Choroid plexus epithelial cell (primary cell): ENCODE results near the gene PRRT3.
A peak's percentile ranks its signal among the peaks of the same experiment; 100 is the strongest.

Experiments
- DNase-seq: peaks from one replicate; pipeline ENCODE4 v3.0.0-alpha.2; 2010; ENCODE audit warnings: low read depth
- H3K4me3 ChIP-seq: 2 replicates; pipeline ENCODE4 v1.5.1; 2011; ENCODE audit warnings: low read depth, mild to moderate bottlenecking, control low read depth, low read length, moderate library complexity
- TF ChIP-seq, protein P1 (sequence below): conservative IDR thresholded peaks from 2 replicates; pipeline ENCODE4 v1.5.1; 2011; ENCODE audit warnings: low read depth, mild to moderate bottlenecking, control low read depth, inconsistent platforms, low read length, moderate library complexity

PRRT3 gene

DNA sequence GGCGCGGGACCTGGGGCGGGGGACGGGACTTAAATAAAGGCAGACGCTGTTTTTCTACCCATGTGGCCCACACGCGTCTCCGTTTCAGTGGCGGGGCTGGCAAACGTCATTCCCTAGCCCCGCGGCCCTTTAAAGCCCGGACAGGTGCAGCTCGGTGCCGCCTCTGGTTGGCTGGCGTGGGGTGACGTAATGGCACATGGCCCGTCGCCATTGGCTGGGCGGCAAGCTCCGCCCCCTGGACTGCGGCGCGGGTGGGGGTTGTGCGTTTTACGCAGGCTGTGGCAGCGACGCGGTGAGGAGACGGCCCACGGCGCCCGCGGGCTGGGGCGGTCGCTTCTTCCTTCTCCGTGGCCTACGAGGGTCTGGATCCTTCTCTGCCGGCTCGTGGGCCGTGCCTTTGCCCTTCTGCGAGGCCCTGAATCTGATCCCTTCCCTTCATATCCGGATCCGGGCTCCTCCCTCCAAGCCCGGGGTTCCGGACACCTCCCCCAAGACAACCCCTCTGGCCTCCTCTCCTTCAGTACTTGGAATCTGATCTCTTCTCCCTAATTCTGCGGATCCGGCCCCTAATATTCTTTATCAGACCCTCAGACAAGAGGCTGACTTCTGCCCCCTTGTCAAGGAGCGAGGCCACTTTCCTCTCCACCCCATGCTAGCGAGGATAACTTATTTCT, 18.5 kb downstream of the PRRT3 start, which contains the start of gene CRELD1:
CRELD1 (plus strand) TSS at position 274 of the 674 bp plus-strand sequence. CDS start 605 bp downstream, outside the sequence.
- TF ChIP-seq, protein P1, sequence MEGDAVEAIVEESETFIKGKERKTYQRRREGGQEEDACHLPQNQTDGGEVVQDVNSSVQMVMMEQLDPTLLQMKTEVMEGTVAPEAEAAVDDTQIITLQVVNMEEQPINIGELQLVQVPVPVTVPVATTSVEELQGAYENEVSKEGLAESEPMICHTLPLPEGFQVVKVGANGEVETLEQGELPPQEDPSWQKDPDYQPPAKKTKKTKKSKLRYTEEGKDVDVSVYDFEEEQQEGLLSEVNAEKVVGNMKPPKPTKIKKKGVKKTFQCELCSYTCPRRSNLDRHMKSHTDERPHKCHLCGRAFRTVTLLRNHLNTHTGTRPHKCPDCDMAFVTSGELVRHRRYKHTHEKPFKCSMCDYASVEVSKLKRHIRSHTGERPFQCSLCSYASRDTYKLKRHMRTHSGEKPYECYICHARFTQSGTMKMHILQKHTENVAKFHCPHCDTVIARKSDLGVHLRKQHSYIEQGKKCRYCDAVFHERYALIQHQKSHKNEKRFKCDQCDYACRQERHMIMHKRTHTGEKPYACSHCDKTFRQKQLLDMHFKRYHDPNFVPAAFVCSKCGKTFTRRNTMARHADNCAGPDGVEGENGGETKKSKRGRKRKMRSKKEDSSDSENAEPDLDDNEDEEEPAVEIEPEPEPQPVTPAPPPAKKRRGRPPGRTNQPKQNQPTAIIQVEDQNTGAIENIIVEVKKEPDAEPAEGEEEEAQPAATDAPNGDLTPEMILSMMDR, result no peak
- peak; percentile 97 for DNase-seq
- H3K4me3 ChIP-seq, result peak within 1 kb of the TSS; percentile 83

DNA sequence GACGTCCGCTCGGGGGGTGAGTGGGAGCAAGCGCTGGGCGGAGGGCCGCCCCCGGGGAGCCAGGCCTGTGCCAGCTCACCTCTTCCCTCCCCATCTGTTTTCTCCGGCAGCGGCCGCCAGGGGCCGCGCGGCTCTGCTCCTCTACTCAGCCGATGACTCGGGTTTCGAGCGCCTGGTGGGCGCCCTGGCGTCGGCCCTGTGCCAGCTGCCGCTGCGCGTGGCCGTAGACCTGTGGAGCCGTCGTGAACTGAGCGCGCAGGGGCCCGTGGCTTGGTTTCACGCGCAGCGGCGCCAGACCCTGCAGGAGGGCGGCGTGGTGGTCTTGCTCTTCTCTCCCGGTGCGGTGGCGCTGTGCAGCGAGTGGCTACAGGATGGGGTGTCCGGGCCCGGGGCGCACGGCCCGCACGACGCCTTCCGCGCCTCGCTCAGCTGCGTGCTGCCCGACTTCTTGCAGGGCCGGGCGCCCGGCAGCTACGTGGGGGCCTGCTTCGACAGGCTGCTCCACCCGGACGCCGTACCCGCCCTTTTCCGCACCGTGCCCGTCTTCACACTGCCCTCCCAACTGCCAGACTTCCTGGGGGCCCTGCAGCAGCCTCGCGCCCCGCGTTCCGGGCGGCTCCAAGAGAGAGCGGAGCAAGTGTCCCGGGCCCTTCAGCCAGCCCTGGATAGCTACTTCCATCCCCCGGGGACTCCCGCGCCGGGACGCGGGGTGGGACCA, 19.2 kb downstream of the PRRT3 start:
- TF ChIP-seq, protein P1, result peak; percentile 76
- H3K4me3 ChIP-seq, result peak overlapping the region; percentile 83
- DNase-seq, result peak; percentile 88

DNA sequence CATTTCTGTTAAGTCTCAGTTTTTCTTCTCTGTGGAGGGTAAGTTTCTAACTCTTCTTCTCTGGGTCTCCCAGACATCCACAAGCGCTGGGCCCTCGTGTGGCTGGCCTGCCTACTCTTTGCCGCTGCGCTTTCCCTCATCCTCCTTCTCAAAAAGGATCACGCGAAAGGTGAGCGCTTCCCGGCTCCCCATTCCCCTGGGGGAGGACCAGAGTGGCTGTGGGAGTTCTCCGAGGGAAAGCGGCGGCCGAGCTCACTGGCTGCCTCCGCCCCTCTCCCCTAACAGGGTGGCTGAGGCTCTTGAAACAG, 19.7 kb downstream of the PRRT3 start:
- H3K4me3 ChIP-seq, result peak overlapping the region; percentile 83
- TF ChIP-seq, protein P1, result no peak
- no peak for DNase-seq

DNA sequence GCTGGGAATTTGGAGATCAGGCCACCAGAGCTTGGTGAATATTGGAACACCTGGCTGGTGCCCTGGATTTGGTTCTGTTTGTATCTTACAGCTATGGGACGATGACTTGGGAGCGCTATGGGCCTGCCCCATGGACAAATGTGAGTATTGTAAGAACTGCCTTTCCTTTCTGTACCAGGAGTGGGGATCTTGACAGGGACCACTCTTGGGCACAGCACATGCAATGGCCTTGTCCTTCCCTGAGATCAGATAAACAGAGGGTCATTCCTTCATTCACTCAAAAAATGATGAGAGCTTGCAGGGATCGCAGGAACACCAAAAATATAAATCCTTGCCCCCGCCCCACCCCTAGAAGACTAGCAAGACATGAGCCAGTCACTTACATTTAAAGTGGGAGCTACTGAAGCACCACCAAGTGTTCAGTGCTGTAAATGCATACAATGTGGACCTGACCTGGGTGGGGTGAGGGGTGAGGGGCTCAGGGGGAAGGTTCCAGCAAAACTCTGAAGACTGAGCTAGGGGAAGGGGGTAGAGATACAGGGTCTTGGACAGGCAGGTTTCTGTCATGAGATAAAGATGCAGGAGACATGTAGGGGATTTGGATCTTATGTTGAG, 21.3 kb downstream of the PRRT3 start:
- TF ChIP-seq, protein P1, result peak; percentile 45
- peak; percentile 45 for DNase-seq
- H3K4me3 ChIP-seq, result no peak overlapping the region

DNA sequence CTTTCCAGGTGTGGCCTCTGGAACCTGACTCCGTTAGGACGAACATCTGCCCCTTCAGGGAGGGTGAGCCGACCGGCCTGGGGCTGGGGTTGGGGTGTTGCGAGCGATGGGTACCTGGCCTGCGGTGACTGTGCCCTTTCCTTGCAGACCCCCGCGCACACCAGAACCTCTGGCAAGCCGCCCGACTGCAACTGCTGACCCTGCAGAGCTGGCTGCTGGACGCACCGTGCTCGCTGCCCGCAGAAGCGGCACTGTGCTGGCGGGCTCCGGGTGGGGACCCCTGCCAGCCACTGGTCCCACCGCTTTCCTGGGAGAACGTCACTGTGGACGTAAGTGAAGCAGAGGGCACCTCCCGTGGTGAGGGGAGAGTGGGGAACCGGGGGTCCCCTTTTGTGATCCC, 24.1 kb downstream of the PRRT3 start:
- DNase-seq, result no peak
- no peak overlapping the region for H3K4me3 ChIP-seq
- TF ChIP-seq, protein P1, result no peak

DNA sequence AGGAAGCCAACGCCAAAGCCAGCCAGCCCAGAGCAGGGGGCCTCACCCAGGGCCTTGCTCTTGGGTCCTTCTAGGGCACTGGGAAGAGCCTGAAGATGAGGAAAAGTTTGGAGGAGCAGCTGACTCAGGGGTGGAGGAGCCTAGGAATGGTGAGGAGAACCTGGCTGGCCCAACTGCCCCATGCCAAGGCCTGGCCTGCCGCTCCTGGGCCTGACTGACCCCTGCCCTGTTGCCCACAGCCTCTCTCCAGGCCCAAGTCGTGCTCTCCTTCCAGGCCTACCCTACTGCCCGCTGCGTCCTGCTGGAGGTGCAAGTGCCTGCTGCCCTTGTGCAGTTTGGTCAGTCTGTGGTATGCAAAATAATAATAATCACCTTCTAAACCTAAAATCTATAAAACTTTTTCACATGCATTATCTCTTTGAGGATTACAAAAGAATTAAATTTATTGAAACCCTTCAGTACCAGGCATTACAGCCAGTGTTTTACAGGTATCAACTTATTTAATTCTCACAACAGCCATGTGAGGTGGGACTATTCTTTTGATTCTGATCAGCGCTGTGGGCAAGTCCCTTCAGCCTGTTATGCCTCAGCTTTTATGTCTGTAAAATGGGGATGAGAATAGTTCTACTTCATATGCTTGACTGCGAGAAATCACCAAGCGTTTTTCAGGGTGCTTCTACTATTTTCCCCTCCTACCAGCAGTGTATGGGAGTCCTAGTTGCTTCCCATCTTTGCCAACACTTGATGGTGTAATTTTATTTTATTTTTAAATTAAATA, 33.8 kb downstream of the PRRT3 start:
- DNase-seq, result no peak
- H3K4me3 ChIP-seq, result no peak overlapping the region
- TF ChIP-seq, protein P1, result no peak
